Endodermal cell (in vitro differentiated cells): ENCODE data around the gene SYT8. TPM values are rescaled to one million over a fixed set of nuclear protein-coding genes. Genes with fewer than 3 reads are reported as not detected.

ENCODE experiments used
- microRNA-seq: library from miRNA; unstranded; fragments of <30 nt; microRNA quantifications from one replicate; pipeline ENCODE4 v1.2.0, GENCODE V29; 2020; ENCODE audit warnings: borderline microRNAs expressed
- total RNA-seq, 2 donors: library from RNA; stranded (reverse); fragmentation: NEBNext Ultra II Directional in 1 of 2; extraction: Animal tissue kit (Norgen Biotek cat#: 25700) in 1 of 2; gene quantifications; 2 replicates in 1 of 2; 3 replicates in 1 of 2; pipeline ENCODE4 v1.2.1, GENCODE V29; 2021

The SYT8 gene
- total RNA-seq, 2 donors from 2014 or later, result not detected

Small RNA genes lying within 50 kb of the gene (microRNA-seq; reads per million reads assigned to microRNA genes)
- gene MIR4298 (not detected), gene MIR7847 (not detected)

Other genes starting within 250 kb of the SYT8 start
- not detected for gene KRTAP5-1, start 249.7 kb upstream of the SYT8 start, total RNA-seq
- gene KRTAP5-2, start 236.7 kb upstream of the SYT8 start, total RNA-seq, result not detected
- not detected for gene KRTAP5-3, start 226.5 kb upstream of the SYT8 start, total RNA-seq
- gene KRTAP5-4, start 212.9 kb upstream of the SYT8 start, total RNA-seq, result not detected
- not detected for gene KRTAP5-5, start 205.2 kb upstream of the SYT8 start, total RNA-seq
- gene KRTAP5-6, start 137.8 kb upstream of the SYT8 start, total RNA-seq, result not detected
- 1 to 10 TPM in 1 of 2 donors, under 1 TPM in 1; 0.75 to 1.0 TPM for gene IFITM10, start 84.4 kb upstream of the SYT8 start, total RNA-seq
- 100 to 1,000 TPM; 185 to 208 TPM for gene CTSD, start 71.1 kb upstream of the SYT8 start, total RNA-seq
- gene TNNI2, start 4.0 kb downstream of the SYT8 start, total RNA-seq, result not detected
- gene LSP1, start 18.1 kb downstream of the SYT8 start, total RNA-seq, result not detected
- not detected for gene PRR33, start 56.9 kb downstream of the SYT8 start, total RNA-seq
- gene TNNT3, start 84.7 kb downstream of the SYT8 start, total RNA-seq, result not detected
- 100 to 1,000 TPM in 1 of 2 donors, 10 to 100 TPM in 1; 69.9 to 109 TPM for gene MRPL23, start 112.3 kb downstream of the SYT8 start, total RNA-seq
- 1 to 10 TPM in 1 of 2 donors, under 1 TPM in 1; 0.55 to 3.8 TPM for gene H19, start 162.9 kb downstream of the SYT8 start, total RNA-seq